GM18508 (cell line): ENCODE measurements around the gene LRIG3.
"Not testable (repeated sequence)": the region's sequence is repeated elsewhere in the genome, so short reads cannot be mapped to it uniquely, and the experiment has no call there.

ENCODE experiments used
- ATAC-seq: cut with Tn5 transposase; IDR thresholded peaks from one replicate; pipeline ENCODE4 v1.9.1; 2021; ENCODE audit warnings: moderate number of reproducible peaks; ENCODE audit not compliant: insufficient read depth, unreplicated experiment

LRIG3 gene

GRCh38 chr12:58920102-58920960 is at the start of gene LRIG3:
Gene LRIG3 (minus strand): TSS chr12:58920504. CDS start chr12:58920235, 269 bp downstream.
- ATAC-seq: no peak

- ATAC-seq: no peak
Measured at GRCh38 chr12:58969237-58969636, 48.9 kb upstream of the LRIG3 start.

GRCh38 chr12:58967561-58967960 is 47.3 kb upstream of the LRIG3 start:
- ATAC-seq: no peak

- no peak for ATAC-seq
Measured at GRCh38 chr12:58966939-58967338, 46.6 kb upstream of the LRIG3 start.

GRCh38 chr12:58965568-58965967 is 45.3 kb upstream of the LRIG3 start:
- no peak for ATAC-seq

- no peak for ATAC-seq
Measured at GRCh38 chr12:58963844-58964243, 43.5 kb upstream of the LRIG3 start.

- no peak for ATAC-seq
Measured at GRCh38 chr12:58961906-58962305, 41.6 kb upstream of the LRIG3 start.

- ATAC-seq: no peak
Measured at GRCh38 chr12:58961166-58961565, 40.9 kb upstream of the LRIG3 start.

GRCh38 chr12:58959639-58960300 is 39.5 kb upstream of the LRIG3 start:
- ATAC-seq: no peak

GRCh38 chr12:58957298-58957697 is 37.0 kb upstream of the LRIG3 start:
- ATAC-seq: no peak

- ATAC-seq: no peak
Measured at GRCh38 chr12:58955849-58956248, 35.5 kb upstream of the LRIG3 start.

GRCh38 chr12:58954002-58954401 is 33.7 kb upstream of the LRIG3 start:
- no peak for ATAC-seq

GRCh38 chr12:58950739-58951100 is 30.4 kb upstream of the LRIG3 start:
- no peak for ATAC-seq

- not testable (repeated sequence) for ATAC-seq
Measured at GRCh38 chr12:58949954-58950738, 29.8 kb upstream of the LRIG3 start.

- ATAC-seq: no peak
Measured at GRCh38 chr12:58943079-58943478, 22.8 kb upstream of the LRIG3 start.

GRCh38 chr12:58942345-58942744 is 22.0 kb upstream of the LRIG3 start:
- ATAC-seq: no peak

GRCh38 chr12:58939399-58940100 is 19.2 kb upstream of the LRIG3 start:
- ATAC-seq: no peak

- no peak for ATAC-seq
Measured at GRCh38 chr12:58938440-58938839, 18.1 kb upstream of the LRIG3 start.

GRCh38 chr12:58934528-58934927 is 14.2 kb upstream of the LRIG3 start:
- ATAC-seq: no peak
